Activated B cell treated with CpG ODN at 0.5 μM for 24 hours (primary cell): ENCODE data around the gene TMEM170B. TPM values are rescaled to one million over a fixed set of nuclear protein-coding genes. Genes with fewer than 3 reads are reported as not detected.

ENCODE experiments used
- ATAC-seq: fragments of 200-7000 bp; cut with Tn5 transposase; one replicate; pipeline ENCODE4 v1.10.0; 2021; ENCODE audit warnings: low read depth, mild to moderate bottlenecking, moderate library complexity
- CTCF ChIA-PET: fragments of 350-600 bp; sonication (Branson Sonifier 250); formaldehyde crosslinking; loops from one replicate; lab custom pipeline; 2021; ENCODE audit warnings: antibody characterized with exemption; lab: Charles Lee
- POLR2A ChIA-PET: fragments of 350-600 bp; sonication (Branson Sonifier 250); formaldehyde crosslinking; loops from one replicate; lab custom pipeline; 2021; ENCODE audit warnings: antibody characterized with exemption; lab: Charles Lee
- DNase-seq: peaks from one replicate; pipeline ENCODE4 v3.0.0; 2022
- H3K27ac Mint-ChIP-seq: one replicate; pipeline ENCODE4 v1.8.0; 2020; ENCODE audit warnings: mixed read lengths
- H3K27me3 Mint-ChIP-seq: one replicate; pipeline ENCODE4 v1.8.0; 2021; ENCODE audit warnings: mixed read lengths
- H3K36me3 Mint-ChIP-seq: one replicate; pipeline ENCODE4 v1.8.0; 2021; ENCODE audit warnings: low read depth, mixed read lengths
- H3K4me1 Mint-ChIP-seq: one replicate; pipeline ENCODE4 v1.8.0; 2021; ENCODE audit warnings: mixed read lengths
- H3K4me3 Mint-ChIP-seq: one replicate; pipeline ENCODE4 v1.8.0; 2020; ENCODE audit warnings: mild to moderate bottlenecking, mixed read lengths
- H3K9me3 Mint-ChIP-seq: one replicate; pipeline ENCODE4 v1.8.0; 2020; ENCODE audit warnings: mixed read lengths
- CTCF ChIP-seq: fragments of 200-600 bp; IDR thresholded peaks from one replicate; pipeline ENCODE4 v1.8.0; 2022; ENCODE audit warnings: antibody characterized with exemption, mild to moderate bottlenecking
- intact Hi-C: fragments of 100-400 bp; cut with micrococcal nuclease; formaldehyde crosslinking; loops from one replicate; pipeline ENCODE4 v1.15.1; 2024
- total RNA-seq: library from RNA; stranded (reverse); gene quantifications from 2 replicates; pipeline ENCODE4 v1.2.3, GENCODE V29; 2022

TMEM170B gene
- total RNA-seq, 1 donor from 2014 or later: 2.6 TPM

DNA sequence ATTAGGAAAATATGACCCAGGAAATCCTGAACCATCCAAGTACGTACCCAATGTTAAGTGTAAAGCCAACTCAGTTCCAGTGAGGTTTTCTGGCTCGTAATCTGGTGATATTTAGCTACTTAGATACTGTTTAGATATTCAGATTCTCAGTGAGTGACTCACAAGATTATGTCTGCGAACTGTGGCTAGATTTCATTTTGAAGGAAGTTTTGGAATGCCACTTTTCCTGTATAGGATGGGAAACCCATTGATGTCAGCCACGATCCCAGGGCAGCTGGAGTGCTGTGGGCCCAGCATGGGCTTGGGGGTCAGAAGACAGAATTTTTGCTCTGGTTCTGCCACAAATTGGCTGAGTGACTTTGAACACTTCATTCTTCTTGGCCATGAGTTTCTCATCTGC lies 76.3 kb downstream of the TMEM170B start:
- no peaks in the 10 kb centered on the region for H3K36me3 Mint-ChIP-seq
- intact Hi-C loops: no loop called here
- DNase-seq (no peak), ATAC-seq (no peak)
- no peak overlapping the region for H3K4me3 Mint-ChIP-seq
- ChIA-PET POLR2A (no interaction called here), CTCF (no interaction called here)
- H3K9me3 Mint-ChIP-seq: no peaks in the 10 kb centered on the region
- no peak for TF ChIP-seq CTCF
- H3K4me1 Mint-ChIP-seq: no peaks in the 10 kb centered on the region
- peaks cover 3% of the 10 kb centered on the region for H3K27me3 Mint-ChIP-seq
- no peak overlapping the region for H3K27ac Mint-ChIP-seq

DNA sequence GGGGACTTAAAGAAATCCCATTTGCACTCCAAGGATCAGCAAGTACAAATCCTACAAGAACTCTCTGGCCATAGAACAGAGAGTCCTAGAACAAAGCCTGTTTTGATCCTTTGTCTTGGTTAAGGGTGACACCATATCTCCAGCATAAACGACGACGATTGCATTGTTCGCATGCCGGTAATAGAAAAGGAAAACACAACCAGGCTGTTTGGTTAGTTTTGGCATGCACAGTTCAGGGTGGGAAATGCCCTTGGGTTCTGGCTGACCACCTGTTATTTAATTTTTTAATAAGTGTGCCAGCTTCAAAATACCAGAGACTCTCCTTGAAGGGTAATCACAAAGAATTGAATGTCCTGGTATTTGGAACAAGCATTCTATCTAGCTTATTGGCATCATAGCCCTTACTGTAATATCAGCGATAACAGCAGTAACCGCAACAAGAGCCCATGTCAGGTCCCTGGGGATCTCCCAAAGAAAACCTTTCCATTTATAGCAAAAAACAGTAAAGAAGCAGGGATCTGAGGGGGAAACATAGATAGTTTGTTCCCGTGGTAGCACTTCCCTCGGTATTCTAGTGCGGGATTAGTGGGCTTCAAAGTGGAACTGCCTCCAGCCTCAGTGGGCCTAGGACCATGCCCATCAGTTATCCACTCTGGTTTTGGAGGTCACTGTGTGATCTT lies 77.1 kb downstream of the TMEM170B start:
- POLR2A ChIA-PET: no interaction called here
- Mint-ChIP-seq H3K27me3 (peaks cover 3% of the 10 kb centered on the region), H3K36me3 (no peaks in the 10 kb centered on the region), H3K4me3 (no peak overlapping the region), H3K9me3 (no peaks in the 10 kb centered on the region), H3K4me1 (no peaks in the 10 kb centered on the region), H3K27ac (no peak overlapping the region)
- TF ChIP-seq CTCF: no peak
- CTCF ChIA-PET: no interaction called here
- DNase-seq (no peak), ATAC-seq (no peak)
- intact Hi-C loops: no loop called here

GRCh38 chr6:11615214-11615602 lies 77.7 kb downstream of the TMEM170B start:
- CTCF ChIA-PET: no interaction called here

DNA sequence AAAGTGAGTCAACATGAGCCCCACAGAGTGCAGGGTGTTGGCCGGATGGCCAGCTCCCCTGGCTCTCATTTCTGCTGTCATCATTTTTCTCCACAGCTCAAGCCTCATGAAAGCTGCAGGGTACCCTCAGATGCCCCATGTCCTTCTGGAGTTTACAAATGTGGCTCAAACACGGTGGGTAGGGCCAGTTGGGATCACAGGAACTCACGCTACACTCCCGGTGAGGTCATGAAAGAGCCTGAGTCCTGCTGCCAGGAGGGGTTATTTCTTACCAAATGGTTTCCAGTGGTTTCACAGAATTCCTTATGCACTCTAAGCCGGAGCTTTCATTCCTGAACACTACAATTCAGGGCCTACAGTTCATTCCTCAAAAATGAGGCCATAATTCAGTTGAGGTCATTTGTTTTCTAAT lies 78.7 kb downstream of the TMEM170B start:
- no peak for TF ChIP-seq CTCF
- ChIA-PET POLR2A (no interaction called here), CTCF (no interaction called here)
- no peaks in the 10 kb centered on the region for H3K36me3 Mint-ChIP-seq
- H3K27ac Mint-ChIP-seq: no peak overlapping the region
- ATAC-seq: no peak
- H3K27me3 Mint-ChIP-seq: no peaks in the 10 kb centered on the region
- H3K9me3 Mint-ChIP-seq: no peaks in the 10 kb centered on the region
- intact Hi-C loops: no loop called here
- no peak overlapping the region for H3K4me3 Mint-ChIP-seq
- no peaks in the 10 kb centered on the region for H3K4me1 Mint-ChIP-seq
- DNase-seq: no peak

More at GRCh38 chr6:11615214-11615602, 77.7 kb downstream of the TMEM170B start:
- Mint-ChIP-seq H3K27ac (no peak overlapping the region), H3K9me3 (no peaks in the 10 kb centered on the region), H3K4me3 (no peak overlapping the region), H3K36me3 (no peaks in the 10 kb centered on the region), H3K27me3 (peaks cover 3% of the 10 kb centered on the region), H3K4me1 (no peaks in the 10 kb centered on the region)
- POLR2A ChIA-PET: no interaction called here
- DNase-seq: no peak
- no peak for TF ChIP-seq CTCF
- intact Hi-C loops: no loop called here
- ATAC-seq: no peak

GRCh38 chr6:11618533-11618932 lies 81.0 kb downstream of the TMEM170B start:
- no peak for TF ChIP-seq CTCF
- Mint-ChIP-seq H3K27ac (no peak overlapping the region), H3K27me3 (no peaks in the 10 kb centered on the region), H3K36me3 (no peaks in the 10 kb centered on the region), H3K4me1 (no peaks in the 10 kb centered on the region), H3K9me3 (no peaks in the 10 kb centered on the region), H3K4me3 (no peak overlapping the region)
- ChIA-PET CTCF (no interaction called here), POLR2A (no interaction called here)
- intact Hi-C loops: no loop called here
- ATAC-seq (no peak), DNase-seq (no peak)
